ENCODE results near the gene DEPDC5.

Gene DEPDC5

DNA sequence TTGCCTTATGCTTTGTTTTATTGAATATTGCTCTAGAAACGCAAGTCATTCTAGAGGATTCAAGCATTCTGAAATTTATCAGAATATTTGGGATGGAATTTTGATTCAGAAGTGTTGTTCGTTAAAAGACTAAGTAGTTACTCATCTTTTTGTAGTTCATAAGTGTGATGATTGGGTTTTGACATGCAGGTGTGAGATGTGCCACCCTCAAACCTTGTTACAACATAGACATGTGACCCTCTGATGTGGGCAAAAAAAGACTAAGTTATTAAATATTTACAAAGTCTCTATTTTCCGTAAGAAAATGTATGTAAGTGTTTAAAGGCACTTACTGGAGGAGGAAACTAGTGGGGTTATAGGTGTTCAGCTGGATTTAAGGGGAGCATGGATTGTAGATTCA, 199.4 kb downstream of the DEPDC5 start:
- DNase-seq: no peak

DNA sequence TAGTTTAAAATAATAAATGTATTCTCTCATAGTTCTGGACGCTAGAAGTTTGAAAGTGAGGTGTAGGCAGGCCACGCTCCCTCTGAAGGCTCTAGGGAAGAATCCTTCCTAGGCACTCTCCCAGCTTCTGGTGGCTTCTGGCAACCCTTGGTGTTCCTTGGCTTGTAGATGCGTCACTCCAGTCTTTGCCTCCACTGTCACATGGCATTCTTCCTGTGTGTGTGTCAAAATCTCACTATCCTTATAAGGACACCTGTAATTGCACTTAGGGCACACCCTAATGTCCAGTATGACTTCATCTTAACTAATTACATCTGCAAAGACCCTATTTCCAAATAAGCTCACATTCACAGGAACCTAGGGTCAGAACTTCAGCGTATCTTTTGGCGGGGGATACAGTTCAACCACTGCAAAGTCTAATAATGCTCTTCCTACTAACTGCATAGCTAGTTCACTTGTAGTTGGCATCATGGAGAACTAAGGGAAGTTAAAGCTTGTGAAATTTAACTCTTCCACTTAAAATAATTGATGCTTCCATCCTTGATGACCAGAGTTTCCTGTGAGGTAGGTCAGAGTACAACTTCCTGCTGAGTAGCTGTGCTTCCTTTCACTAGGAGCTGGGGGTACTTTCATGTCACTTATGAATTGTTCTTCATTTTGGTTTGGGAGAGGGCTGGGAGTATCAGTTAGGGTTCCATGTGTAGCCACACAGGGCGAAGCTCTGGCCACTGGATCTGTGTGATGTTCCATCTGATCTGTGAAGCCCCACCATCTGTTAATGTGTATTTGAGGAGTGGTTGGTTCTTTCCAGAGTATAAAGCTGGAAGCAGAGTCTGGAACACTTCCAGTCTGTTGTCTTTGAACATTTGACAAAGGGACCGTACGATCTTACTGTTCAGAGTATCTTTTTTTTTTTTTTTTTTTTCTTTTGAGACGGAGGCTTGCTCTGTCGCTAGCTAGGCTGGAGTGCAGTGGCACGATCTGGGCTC, 201.0 kb downstream of the DEPDC5 start:
- DNase-seq: no peak

DNA sequence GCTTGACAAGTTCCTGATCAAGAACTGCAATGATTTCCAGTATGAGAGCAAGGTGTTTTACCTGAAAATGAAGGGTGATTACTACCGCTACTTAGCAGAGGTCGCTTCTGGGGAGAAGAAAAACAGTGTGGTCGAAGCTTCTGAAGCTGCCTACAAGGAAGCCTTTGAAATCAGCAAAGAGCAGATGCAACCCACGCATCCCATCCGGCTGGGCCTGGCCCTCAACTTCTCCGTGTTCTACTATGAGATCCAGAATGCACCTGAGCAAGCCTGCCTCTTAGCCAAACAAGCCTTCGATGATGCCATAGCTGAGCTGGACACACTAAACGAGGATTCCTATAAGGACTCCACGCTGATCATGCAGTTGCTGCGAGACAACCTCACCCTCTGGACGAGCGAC, 202.5 kb downstream of the DEPDC5 start:
- DNase-seq: no peak

Data from SW 1271 (cell line).